GM21717 (cell line): ENCODE results near the gene CSTF3.
A peak's percentile ranks its signal among the peaks of the same experiment; 100 is the strongest.
"Not testable (repeated sequence)": the region's sequence is repeated elsewhere in the genome, so short reads cannot be mapped to it uniquely, and the experiment has no call there.

Experiments used
- ATAC-seq: cut with Tn5 transposase; IDR thresholded peaks from one replicate; pipeline ENCODE4 v1.9.1; 2021; ENCODE audit warnings: mild to moderate bottlenecking, moderate library complexity; ENCODE audit not compliant: unreplicated experiment

CSTF3 gene

GRCh38 chr11:33094157-33094556 is 67.1 kb downstream of the CSTF3 start:
- ATAC-seq, result no peak

- ATAC-seq, result no peak
Measured at GRCh38 chr11:33089776-33090175, 71.5 kb downstream of the CSTF3 start.

- ATAC-seq, result no peak
Measured at GRCh38 chr11:33086017-33086416, 75.3 kb downstream of the CSTF3 start.

GRCh38 chr11:33083918-33084317 is 77.4 kb downstream of the CSTF3 start:
- ATAC-seq, result no peak

GRCh38 chr11:33072465-33072864 is 88.8 kb downstream of the CSTF3 start:
- ATAC-seq, result no peak

GRCh38 chr11:33068611-33069340 is 92.5 kb downstream of the CSTF3 start:
- no peak for ATAC-seq

- no peak for ATAC-seq
Measured at GRCh38 chr11:33067294-33067693, 94.0 kb downstream of the CSTF3 start.

- peak; percentile 35 for ATAC-seq
Measured at GRCh38 chr11:33065445-33066178, 95.7 kb downstream of the CSTF3 start.

GRCh38 chr11:33064866-33065265 is 96.4 kb downstream of the CSTF3 start:
- ATAC-seq, result no peak

GRCh38 chr11:33064033-33064825 is 97.1 kb downstream of the CSTF3 start:
- ATAC-seq, result no peak

GRCh38 chr11:33063326-33063881 is 97.9 kb downstream of the CSTF3 start:
- peak; percentile 58 for ATAC-seq

- ATAC-seq, result no peak
Measured at GRCh38 chr11:33062137-33062536, 99.1 kb downstream of the CSTF3 start.

- ATAC-seq, result no peak
Measured at GRCh38 chr11:33060271-33060670, 101.0 kb downstream of the CSTF3 start.

- no peak for ATAC-seq
Measured at GRCh38 chr11:33059331-33060007, 101.8 kb downstream of the CSTF3 start.

GRCh38 chr11:33057284-33057683 is 104.0 kb downstream of the CSTF3 start:
- no peak for ATAC-seq

GRCh38 chr11:33055375-33055774 is 105.9 kb downstream of the CSTF3 start:
- no peak for ATAC-seq

- no peak for ATAC-seq
Measured at GRCh38 chr11:33052231-33052630, 109.0 kb downstream of the CSTF3 start.

GRCh38 chr11:33049565-33050408 is 111.5 kb downstream of the CSTF3 start:
- ATAC-seq, result not testable (repeated sequence)

- not testable (repeated sequence) for ATAC-seq
Measured at GRCh38 chr11:33048701-33049100, 112.6 kb downstream of the CSTF3 start.
